Erythroblast (primary cell): ENCODE measurements around the gene SLC35D2.
"Not testable (repeated sequence)": the region's sequence is repeated elsewhere in the genome, so short reads cannot be mapped to it uniquely, and the experiment has no call there.

Experiments
- DNase-seq, 2 experiments: peaks; one replicate each; lab custom pipeline; 2025; lab: John Stamatoyannopoulos, UW
- GATA1 ChIP-seq: IDR thresholded peaks from 2 replicates; pipeline ENCODE4 v1.6.1; 2011; ENCODE audit warnings: low read depth, mild to moderate bottlenecking, control low read depth, low read length, moderate library complexity
- POLR2A ChIP-seq: IDR thresholded peaks from 2 replicates; pipeline ENCODE4 v1.6.1; 2011; ENCODE audit warnings: mild to moderate bottlenecking, low read length

Gene SLC35D2

GRCh38 chr9:96350866-96351265 lies 32.6 kb downstream of the SLC35D2 start:
- no peak for DNase-seq

GRCh38 chr9:96348261-96348660 lies 35.2 kb downstream of the SLC35D2 start:
- TF ChIP-seq GATA1: no peak
- no peak for TF ChIP-seq POLR2A

More at GRCh38 chr9:96350866-96351265, 32.6 kb downstream of the SLC35D2 start:
- TF ChIP-seq GATA1: no peak
- TF ChIP-seq POLR2A: no peak

GRCh38 chr9:96345551-96345950 lies 38.0 kb downstream of the SLC35D2 start:
- DNase-seq: no peak
- TF ChIP-seq GATA1 (no peak), POLR2A (no peak)

More at GRCh38 chr9:96348261-96348660, 35.2 kb downstream of the SLC35D2 start:
- DNase-seq: no peak

- peak; percentile 10 to 12 for DNase-seq
- no peak for TF ChIP-seq GATA1
- no peak for TF ChIP-seq POLR2A
These were observed 38.9 kb downstream of the SLC35D2 start for GRCh38 chr9:96344458-96345180.

- TF ChIP-seq POLR2A (no peak), GATA1 (no peak)
- DNase-seq: no peak
These were observed 39.8 kb downstream of the SLC35D2 start for GRCh38 chr9:96343515-96344360.

- no peak for TF ChIP-seq GATA1
- no peak for TF ChIP-seq POLR2A
- no peak for DNase-seq
These were observed 40.8 kb downstream of the SLC35D2 start for GRCh38 chr9:96342571-96343245.

- DNase-seq: no peak
- no peak for TF ChIP-seq POLR2A
- TF ChIP-seq GATA1: no peak
These were observed 42.8 kb downstream of the SLC35D2 start for GRCh38 chr9:96340707-96341106.

- TF ChIP-seq GATA1 (no peak), POLR2A (no peak)
- DNase-seq: no peak
These were observed 45.2 kb downstream of the SLC35D2 start for GRCh38 chr9:96338299-96338698.

GRCh38 chr9:96333958-96334357 lies 49.6 kb downstream of the SLC35D2 start:
- no peak for TF ChIP-seq GATA1
- no peak for TF ChIP-seq POLR2A

GRCh38 chr9:96331236-96331947 lies 52.1 kb downstream of the SLC35D2 start:
- TF ChIP-seq POLR2A (no peak), GATA1 (no peak)
- DNase-seq: no peak

More at GRCh38 chr9:96333958-96334357, 49.6 kb downstream of the SLC35D2 start:
- DNase-seq: no peak

- TF ChIP-seq GATA1: no peak
- no peak for TF ChIP-seq POLR2A
These were observed 55.7 kb downstream of the SLC35D2 start for GRCh38 chr9:96327694-96328352.

GRCh38 chr9:96323169-96323568 lies 60.3 kb downstream of the SLC35D2 start:
- no peak for DNase-seq
- TF ChIP-seq GATA1 (no peak), POLR2A (no peak)

More at GRCh38 chr9:96327694-96328352, 55.7 kb downstream of the SLC35D2 start:
- peak; percentile 18 to 62 for DNase-seq

- not testable (repeated sequence) for DNase-seq
These were observed 60.8 kb downstream of the SLC35D2 start for GRCh38 chr9:96322736-96323135.

GRCh38 chr9:96322210-96322609 lies 61.3 kb downstream of the SLC35D2 start:
- DNase-seq: not testable (repeated sequence)
